Thyroid gland (tissue), 4 donors: ENCODE measurements around the gene VPS9D1. TPM values are rescaled to one million over a fixed set of nuclear protein-coding genes. Genes with fewer than 3 reads are reported as not detected.
A peak's percentile ranks its signal among the peaks of the same experiment; 100 is the strongest.
"Not testable (repeated sequence)": the region's sequence is repeated elsewhere in the genome, so short reads cannot be mapped to it uniquely, and the experiment has no call there.

Experiments used
- DNase-seq, 2 donors: peaks; one replicate each; pipeline ENCODE4 v3.0.0-alpha.2; 2019
- H3K27ac ChIP-seq, 3 donors: fragments of 200-600 bp; sonication (generic); 1 replicate in 2 of 3; 2 replicates in 1 of 3; pipeline ENCODE4 v1.5.1; 2016 to 2019; ENCODE audit warnings: mild to moderate bottlenecking in 1 of 3, moderate library complexity in 1 of 3
- H3K27me3 ChIP-seq: fragments of 200-600 bp; sonication (generic); one replicate; pipeline ENCODE4 v1.5.1; 2019
- H3K36me3 ChIP-seq, 2 donors: fragments of 200-600 bp; sonication (generic); one replicate each; pipeline ENCODE4 v1.5.1; 2016 to 2019
- H3K4me1 ChIP-seq, 2 donors: fragments of 200-600 bp; sonication (generic); one replicate each; pipeline ENCODE4 v1.5.1; 2017 to 2019
- H3K4me3 ChIP-seq, 3 donors: fragments of 200-600 bp; sonication (generic); replicated peaks in 1 of 3; 1 replicate in 2 of 3; 2 replicates in 1 of 3; pipeline ENCODE4 v1.5.1; 2016; ENCODE audit warnings: mild to moderate bottlenecking in 1 of 3
- H3K9me3 ChIP-seq: fragments of 200-600 bp; sonication (generic); one replicate; pipeline ENCODE4 v1.5.1; 2017
- CTCF ChIP-seq, 6 experiments: fragments of 200-600 bp in 3 of 6; fragments of 450-650 bp in 3 of 6; sonication (generic) in 3 of 6; IDR thresholded peaks; one replicate each; pipeline ENCODE4 v1.5.1; 2016 to 2019; ENCODE audit warnings: antibody characterized with exemption in 6 of 6, mild to moderate bottlenecking in 2 of 6, inconsistent platforms in 1 of 6, moderate library complexity in 1 of 6
- POLR2A ChIP-seq, 2 donors: fragments of 450-650 bp; IDR thresholded peaks; one replicate each; pipeline ENCODE4 v1.6.1; 2017; ENCODE audit warnings: antibody characterized with exemption in 2 of 2, mild to moderate bottlenecking in 2 of 2, moderate library complexity in 1 of 2
- WGBS, 2 donors: methylation state at CpG; one replicate each; pipeline ENCODE4 v1.1.5; 2017; 5-methylcytosine and 5-hydroxymethylcytosine counted together
- intact Hi-C: fragments of 100-400 bp; cut with DNase I; formaldehyde crosslinking; loops from one replicate; pipeline ENCODE4 v1.15.1; 2023
- total RNA-seq, 4 donors: library from RNA; depleted of rRNA; stranded (reverse); fragments of >200 nt; gene quantifications; one replicate each; pipeline ENCODE4 v1.2.3, GENCODE V29; 2016

The VPS9D1 gene
- total RNA-seq, 4 donors from 2014 or later: 3.1 to 15.6 (median 9.0) TPM

- Histone ChIP-seq H3K36me3 (no peaks in the 10 kb centered on the region), H3K9me3 (no peaks in the 10 kb centered on the region), H3K27ac (no peak overlapping the region), H3K4me1 (peaks cover 4 to 7% of the 10 kb centered on the region in 2 donors), H3K4me3 (no peak overlapping the region), H3K27me3 (no peaks in the 10 kb centered on the region)
- 73 to 93% methylated on average over 5 to 6 of the region's 9 CpGs for WGBS, 2 donors
- intact Hi-C loops: no loop called here
- no peak for DNase-seq
- TF ChIP-seq CTCF (IDR thresholded peaks at IDR 0.05): no peak
- no peak for TF ChIP-seq POLR2A (IDR thresholded peaks at IDR 0.05)
These were observed 53.1 kb downstream of the VPS9D1 start for GRCh38 chr16:89667633-89668032.

- peak; percentile 37 to 49 for DNase-seq
- H3K4me1 ChIP-seq, intact Hi-C loops, H3K9me3 ChIP-seq, H3K4me3 ChIP-seq, H3K36me3 ChIP-seq, H3K27ac ChIP-seq, H3K27me3 ChIP-seq: not testable (repeated sequence)
- 53 to 61% methylated on average over 7 of the region's 7 CpGs for WGBS, 2 donors
- TF ChIP-seq CTCF (IDR thresholded peaks at IDR 0.05): peak in 1 of 6 experiments; percentile 36
These were observed 53.7 kb downstream of the VPS9D1 start for GRCh38 chr16:89667000-89667399.

- H3K4me3 ChIP-seq, H3K9me3 ChIP-seq, H3K27me3 ChIP-seq, DNase-seq, H3K4me1 ChIP-seq, intact Hi-C loops, H3K27ac ChIP-seq, H3K36me3 ChIP-seq: not testable (repeated sequence)
- 91 to 95% methylated on average over 11 of the region's 11 CpGs for WGBS, 2 donors
These were observed 56.5 kb downstream of the VPS9D1 start for GRCh38 chr16:89664238-89664637.

GRCh38 chr16:89661215-89661614 is 59.5 kb downstream of the VPS9D1 start:
- intact Hi-C loops: no loop called here
- H3K27ac ChIP-seq: no peak overlapping the region
- 97% methylated on average over 9 of the region's 9 CpGs for WGBS, 2 donors
- TF ChIP-seq POLR2A (IDR thresholded peaks at IDR 0.05): no peak
- no peak for TF ChIP-seq CTCF (IDR thresholded peaks at IDR 0.05)
- no peaks in the 10 kb centered on the region for H3K9me3 ChIP-seq
- DNase-seq: no peak
- no peak overlapping the region for H3K4me3 ChIP-seq
- no peaks in the 10 kb centered on the region for H3K27me3 ChIP-seq
- no peaks in the 10 kb centered on the region for H3K36me3 ChIP-seq
- H3K4me1 ChIP-seq: peaks cover 8 to 14% of the 10 kb centered on the region in 2 donors

GRCh38 chr16:89660146-89660545 is 60.6 kb downstream of the VPS9D1 start:
- Histone ChIP-seq H3K27ac (no peak overlapping the region), H3K4me1 (peaks cover 8 to 15% of the 10 kb centered on the region in 2 donors), H3K4me3 (no peak overlapping the region), H3K36me3 (no peaks in the 10 kb centered on the region), H3K27me3 (no peaks in the 10 kb centered on the region), H3K9me3 (no peaks in the 10 kb centered on the region)
- WGBS, 2 donors: 87 to 97% methylated on average over 6 to 7 of the region's 7 CpGs
- intact Hi-C loops: no loop called here
- no peak for TF ChIP-seq CTCF (IDR thresholded peaks at IDR 0.05)
- TF ChIP-seq POLR2A (IDR thresholded peaks at IDR 0.05): no peak
- DNase-seq: no peak
